A549 (cell line): ENCODE results near the gene SLC31A1. TPM values are rescaled to one million over a fixed set of nuclear protein-coding genes. Genes with fewer than 3 reads are reported as not detected.

Experiments used
- ATAC-seq, 2 experiments: fragments of 200-7000 bp in 1 of 2; fragments of >200 bp in 1 of 2; cut with Nextera tagmentation in 1 of 2; cut with Tn5 transposase in 1 of 2; 3 replicates each; pipeline versions ENCODE4 v1.8.0 to v1.9.1; 2018 to 2020; ENCODE audit warnings: mild to moderate bottlenecking in 1 of 2, moderate library complexity in 1 of 2
- CTCF ChIA-PET: fragments of 300-600 bp; sonication (Branson Sonifier 250); formaldehyde crosslinking; extraction: SDS; loops from one replicate; lab custom pipeline; 2021; ENCODE audit warnings: antibody characterized with exemption, inconsistent platforms; lab: Yijun Ruan, JAX
- POLR2A ChIA-PET: fragments of 350-600 bp; formaldehyde crosslinking; extraction: SDS; loops from one replicate; lab custom pipeline; 2021; ENCODE audit warnings: antibody characterized with exemption, inconsistent platforms; lab: Yijun Ruan, JAX
- DNase-seq, 2 experiments: peaks; one replicate each; pipeline versions ENCODE4 v3.0.0 to v3.0.0-alpha.2; 2011 to 2016; ENCODE audit warnings: low read depth in 1 of 2, low spot score in 1 of 2
- FAIRE-seq: peaks from 2 replicates; lab custom pipeline; 2011; peaks lifted over from hg19 to GRCh38; lab: Jason Lieb, UNC
- H3K27ac ChIP-seq, 2 experiments: fragments of >200 bp; sonication (Bioruptor Twin); formaldehyde crosslinking; 3 replicates each; pipeline ENCODE4 v1.5.1; 2016 to 2017
- H3K4me1 ChIP-seq: fragments of >200 bp; sonication (Bioruptor Twin); formaldehyde crosslinking; 3 replicates; pipeline ENCODE4 v1.6.1; 2016
- H3K4me2 ChIP-seq: fragments of >200 bp; sonication (Bioruptor Twin); formaldehyde crosslinking; 3 replicates; pipeline ENCODE4 v1.6.1; 2016
- H3K4me3 ChIP-seq: fragments of >200 bp; sonication (Bioruptor Twin); formaldehyde crosslinking; 3 replicates; pipeline ENCODE4 v1.5.1; 2016
- H3K9me3 ChIP-seq: fragments of >200 bp; sonication (Bioruptor Twin); formaldehyde crosslinking; 3 replicates; pipeline ENCODE4 v1.6.1; 2016
- CEBPB ChIP-seq, 2 experiments: fragments of >200 bp in 1 of 2; sonication (Bioruptor Twin) in 1 of 2; formaldehyde crosslinking in 1 of 2; IDR thresholded peaks; 2 replicates each; pipeline ENCODE4 v1.6.1; 2012 to 2016
- CHD2 ChIP-seq: fragments of 150-350 bp; IDR thresholded peaks from 2 replicates; pipeline ENCODE4 v1.6.1; 2014; ENCODE audit warnings: low read length; ENCODE audit not compliant: partially characterized antibody
- CHD4 ChIP-seq: fragments of 200-600 bp; sonication (generic); IDR thresholded peaks from 2 replicates; pipeline ENCODE4 v1.6.1; 2016; ENCODE audit warnings: antibody characterized with exemption, mild to moderate bottlenecking, borderline replicate concordance
- EHMT2 ChIP-seq: fragments of 200-600 bp; sonication (generic); IDR thresholded peaks from 2 replicates; pipeline ENCODE4 v1.6.1; 2016; ENCODE audit warnings: antibody characterized with exemption, low read depth, mild to moderate bottlenecking, moderate library complexity
- EP300 ChIP-seq, 2 experiments: fragments of >200 bp; sonication (Bioruptor Twin); formaldehyde crosslinking; IDR thresholded peaks; 2 replicates in 1 of 2; 3 replicates in 1 of 2; pipeline ENCODE4 v1.6.1; 2016 to 2017
- ESRRA ChIP-seq: fragments of 150-350 bp; IDR thresholded peaks from 2 replicates; pipeline ENCODE4 v1.6.1; 2014; ENCODE audit warnings: mild to moderate bottlenecking, low read length, borderline replicate concordance
- FOSL2 ChIP-seq, 2 experiments: fragments of 450-650 bp in 1 of 2; fragments of >200 bp in 1 of 2; sonication (Bioruptor Twin) in 1 of 2; formaldehyde crosslinking; IDR thresholded peaks; 2 replicates each; pipeline versions ENCODE4 v1.5.0 to v1.6.1; 2016 to 2020; ENCODE audit warnings: mild to moderate bottlenecking in 1 of 2, moderate library complexity in 1 of 2
- HES2 ChIP-seq: fragments of >200 bp; sonication (Bioruptor Twin); formaldehyde crosslinking; IDR thresholded peaks from 2 replicates; pipeline ENCODE4 v1.6.1; 2016
- HEYL ChIP-seq: fragments of 250-450 bp; sonication (Bioruptor Pico); IDR thresholded peaks from 2 replicates; pipeline ENCODE4 v1.8.0; 2021; ENCODE audit warnings: mild to moderate bottlenecking, moderate library complexity
- HOXA7 ChIP-seq: fragments of 250-450 bp; sonication (Bioruptor Pico); IDR thresholded peaks from 2 replicates; pipeline ENCODE4 v1.5.0; 2020; ENCODE audit warnings: mild to moderate bottlenecking, moderate library complexity
- MAZ ChIP-seq: fragments of 150-350 bp; IDR thresholded peaks from 2 replicates; pipeline ENCODE4 v1.6.1; 2014; ENCODE audit warnings: antibody characterized with exemption, low read depth, low read length, borderline replicate concordance
- MYC ChIP-seq: IDR thresholded peaks from 2 replicates; pipeline ENCODE4 v1.6.1; 2012; ENCODE audit warnings: mild to moderate bottlenecking, inconsistent platforms, low read length, improper control_type of control experiment, borderline replicate concordance
- NFE2L2 ChIP-seq: fragments of 150-350 bp; conservative IDR thresholded peaks from 2 replicates; pipeline ENCODE4 v1.6.1; 2014; ENCODE audit warnings: low read length
- NPAS2 ChIP-seq: fragments of 250-450 bp; sonication (Bioruptor Pico); IDR thresholded peaks from 2 replicates; pipeline ENCODE4 v1.8.0; 2022; ENCODE audit warnings: mild to moderate bottlenecking, moderate library complexity, borderline replicate concordance
- POLR2A ChIP-seq: IDR thresholded peaks from 2 replicates; pipeline ENCODE4 v1.6.1; 2012; ENCODE audit warnings: mild to moderate bottlenecking, low read length
- POLR2AphosphoS2 ChIP-seq: conservative IDR thresholded peaks from 2 replicates; pipeline ENCODE4 v1.6.1; 2012; ENCODE audit warnings: low read length, improper control_type of control experiment, inconsistent platforms
- RAD21 ChIP-seq, 2 experiments: fragments of >200 bp in 1 of 2; sonication (Bioruptor Twin) in 1 of 2; formaldehyde crosslinking in 1 of 2; IDR thresholded peaks in 1 of 2; conservative IDR thresholded peaks in 1 of 2; 2 replicates in 1 of 2; 3 replicates in 1 of 2; pipeline ENCODE4 v1.6.1; 2012 to 2018; ENCODE audit warnings: inconsistent platforms in 1 of 2
- RARB ChIP-seq: fragments of 250-450 bp; sonication (Bioruptor Pico); IDR thresholded peaks from 2 replicates; pipeline ENCODE4 v1.8.0; 2021; ENCODE audit warnings: mild to moderate bottlenecking, moderate library complexity
- RCOR1 ChIP-seq: fragments of 150-350 bp; IDR thresholded peaks from 2 replicates; pipeline ENCODE4 v1.6.1; 2014; ENCODE audit warnings: antibody characterized with exemption, low read length, low read depth
- RFX5 ChIP-seq: fragments of 450-650 bp; IDR thresholded peaks from 2 replicates; pipeline ENCODE4 v1.7.1; 2014; ENCODE audit warnings: antibody characterized with exemption, mild to moderate bottlenecking, moderate library complexity
- SREBF2 ChIP-seq: fragments of 450-650 bp; IDR thresholded peaks from 2 replicates; pipeline ENCODE4 v1.6.1; 2014; ENCODE audit warnings: mild to moderate bottlenecking, moderate library complexity
- TP53 ChIP-seq: fragments of 250-450 bp; sonication (Bioruptor Pico); IDR thresholded peaks from 2 replicates; pipeline ENCODE4 v1.5.0; 2021; ENCODE audit warnings: mild to moderate bottlenecking, moderate library complexity
- USF2 ChIP-seq: fragments of 450-650 bp; IDR thresholded peaks from 2 replicates; pipeline ENCODE4 v1.6.1; 2014; ENCODE audit warnings: antibody characterized with exemption
- ZC3H11A ChIP-seq: fragments of 450-650 bp; IDR thresholded peaks from 2 replicates; pipeline ENCODE4 v1.6.1; 2014; ENCODE audit warnings: antibody characterized with exemption, mild to moderate bottlenecking
- ZSCAN20 ChIP-seq: fragments of 250-450 bp; sonication (Bioruptor Pico); IDR thresholded peaks from 2 replicates; pipeline ENCODE4 v1.8.0; 2022; ENCODE audit warnings: mild to moderate bottlenecking, moderate library complexity
- WGBS: methylation state at CpG from one replicate; pipeline ENCODE4 v1.1.6; 2017; ENCODE audit errors: missing lambda C conversion rate; 5-methylcytosine and 5-hydroxymethylcytosine counted together
- polyA plus RNA-seq, 4 experiments: library from polyadenylated mRNA; depleted of rRNA in 3 of 4; stranded (reverse); fragments of >200 nt; fragmentation: RNase III in 1 of 4; extraction: RNeasy Plus Mini Kit Qiagen cat#74134 plus additional on column Dnase treatment in 1 of 4; gene quantifications; 2 replicates in 3 of 4; 3 replicates in 1 of 4; pipeline ENCODE4 v1.2.3, GENCODE V29; 2011 to 2017
- TF ChIP-seq, protein P1 (sequence below): fragments of 200-600 bp; sonication (generic); IDR thresholded peaks from 2 replicates; pipeline ENCODE4 v1.6.1; 2016; ENCODE audit warnings: antibody characterized with exemption, mild to moderate bottlenecking, moderate library complexity
- TF ChIP-seq, protein P2 (sequence below): IDR thresholded peaks from 2 replicates; pipeline ENCODE4 v1.6.1; 2012

Gene SLC31A1
- polyA plus RNA-seq, 2 of the 4 experiments (the other 2 are of a cell fraction) = 24.2 to 27.9 TPM

GRCh38 chr9:113261917-113262671 lies 40.8 kb downstream of the SLC31A1 start:
- no peak overlapping the region for H3K4me2 ChIP-seq
- H3K4me3 ChIP-seq = no peak overlapping the region
- POLR2A ChIA-PET = no interaction called here
- no peak for DNase-seq
- no peak for ATAC-seq
- no peaks in the 10 kb centered on the region for H3K9me3 ChIP-seq
- CTCF ChIA-PET = interaction anchor here (1.3 to 2.4 kb wide), 2 partner anchors 13 to 14 kb away, joined by 3 to 8 read pairs; no protein-coding TSS in a partner anchor
- H3K4me1 ChIP-seq = no peaks in the 10 kb centered on the region
- no peak for FAIRE-seq
- 74% methylated on average over 1 of the region's 1 CpG for WGBS
- TF ChIP-seq, protein P1, sequence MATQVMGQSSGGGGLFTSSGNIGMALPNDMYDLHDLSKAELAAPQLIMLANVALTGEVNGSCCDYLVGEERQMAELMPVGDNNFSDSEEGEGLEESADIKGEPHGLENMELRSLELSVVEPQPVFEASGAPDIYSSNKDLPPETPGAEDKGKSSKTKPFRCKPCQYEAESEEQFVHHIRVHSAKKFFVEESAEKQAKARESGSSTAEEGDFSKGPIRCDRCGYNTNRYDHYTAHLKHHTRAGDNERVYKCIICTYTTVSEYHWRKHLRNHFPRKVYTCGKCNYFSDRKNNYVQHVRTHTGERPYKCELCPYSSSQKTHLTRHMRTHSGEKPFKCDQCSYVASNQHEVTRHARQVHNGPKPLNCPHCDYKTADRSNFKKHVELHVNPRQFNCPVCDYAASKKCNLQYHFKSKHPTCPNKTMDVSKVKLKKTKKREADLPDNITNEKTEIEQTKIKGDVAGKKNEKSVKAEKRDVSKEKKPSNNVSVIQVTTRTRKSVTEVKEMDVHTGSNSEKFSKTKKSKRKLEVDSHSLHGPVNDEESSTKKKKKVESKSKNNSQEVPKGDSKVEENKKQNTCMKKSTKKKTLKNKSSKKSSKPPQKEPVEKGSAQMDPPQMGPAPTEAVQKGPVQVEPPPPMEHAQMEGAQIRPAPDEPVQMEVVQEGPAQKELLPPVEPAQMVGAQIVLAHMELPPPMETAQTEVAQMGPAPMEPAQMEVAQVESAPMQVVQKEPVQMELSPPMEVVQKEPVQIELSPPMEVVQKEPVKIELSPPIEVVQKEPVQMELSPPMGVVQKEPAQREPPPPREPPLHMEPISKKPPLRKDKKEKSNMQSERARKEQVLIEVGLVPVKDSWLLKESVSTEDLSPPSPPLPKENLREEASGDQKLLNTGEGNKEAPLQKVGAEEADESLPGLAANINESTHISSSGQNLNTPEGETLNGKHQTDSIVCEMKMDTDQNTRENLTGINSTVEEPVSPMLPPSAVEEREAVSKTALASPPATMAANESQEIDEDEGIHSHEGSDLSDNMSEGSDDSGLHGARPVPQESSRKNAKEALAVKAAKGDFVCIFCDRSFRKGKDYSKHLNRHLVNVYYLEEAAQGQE = no peak
- TF ChIP-seq NPAS2 (CRISPR knock-in tag) (no peak), EHMT2 (no peak), CEBPB (IDR thresholded peaks at IDR 0.05) (no peak), TP53 (CRISPR knock-in tag) (no peak), CHD2 (no peak), HEYL (CRISPR knock-in tag) (no peak), CHD4 (no peak), HOXA7 (CRISPR knock-in tag) (no peak)
- H3K27ac ChIP-seq = no peak overlapping the region

- no peak overlapping the region for H3K27ac ChIP-seq
- no peaks in the 10 kb centered on the region for H3K9me3 ChIP-seq
- FAIRE-seq (no peak), DNase-seq (no peak), ATAC-seq (no peak)
- TF ChIP-seq RARB (CRISPR knock-in tag) (no peak), NFE2L2 (no peak), ZSCAN20 (CRISPR knock-in tag) (no peak), POLR2AphosphoS2 (no peak), ESRRA (no peak), MAZ (no peak), POLR2A (no peak), FOSL2 (IDR thresholded peaks at IDR 0.05) (no peak), FOSL2 (CRISPR knock-in tag; IDR thresholded peaks at IDR 0.05) (no peak), RAD21 (conservative IDR thresholded peaks at IDR 0.05 in 1 of 2, IDR thresholded peaks at IDR 0.05 in 1 of 2) (no peak), HES2 (no peak), ZC3H11A (no peak), NPAS2 (CRISPR knock-in tag) (no peak), SREBF2 (no peak), EP300 (IDR thresholded peaks at IDR 0.05) (no peak), MYC (no peak), USF2 (no peak), RFX5 (no peak), RCOR1 (no peak), CEBPB (IDR thresholded peaks at IDR 0.05) (no peak)
- TF ChIP-seq, protein P2, sequence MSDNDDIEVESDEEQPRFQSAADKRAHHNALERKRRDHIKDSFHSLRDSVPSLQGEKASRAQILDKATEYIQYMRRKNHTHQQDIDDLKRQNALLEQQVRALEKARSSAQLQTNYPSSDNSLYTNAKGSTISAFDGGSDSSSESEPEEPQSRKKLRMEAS = no peak
- no peaks in the 10 kb centered on the region for H3K4me1 ChIP-seq
- no peak overlapping the region for H3K4me2 ChIP-seq
- WGBS = 80% methylated on average over 3 of the region's 3 CpGs
- H3K4me3 ChIP-seq = no peak overlapping the region
- ChIA-PET CTCF (interaction anchor here (3.0 kb wide), 1 partner anchor 8 kb away, joined by 18 read pairs; the partner anchor contains the start of genes CDC26 and PRPF4), POLR2A (no interaction called here)
These were observed 44.8 kb downstream of the SLC31A1 start for GRCh38 chr9:113266174-113266573.
